Measurements from ENCODE around the gene FGF2.
"Not testable (repeated sequence)": the region's sequence is repeated elsewhere in the genome, so short reads cannot be mapped to it uniquely, and the experiment has no call there.

The FGF2 gene

DNA sequence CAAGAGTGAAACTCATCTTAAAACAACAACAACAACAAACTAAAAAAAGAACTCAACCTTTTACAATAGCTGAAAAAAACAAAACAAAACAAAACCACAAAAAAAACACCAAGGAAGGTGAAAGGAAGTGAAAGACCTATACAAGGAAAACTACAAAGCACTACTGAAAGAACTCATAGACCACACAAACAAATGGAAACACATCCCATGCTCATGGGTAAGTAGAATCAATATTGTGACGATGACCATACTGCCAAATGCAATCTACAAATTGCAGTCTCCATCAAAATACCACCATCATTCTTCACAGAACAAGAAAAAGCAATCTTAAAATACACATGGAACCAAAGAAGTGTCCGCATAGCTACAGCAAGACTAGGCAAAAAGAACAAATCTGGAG lies 41.5 kb upstream of the FGF2 start:
- H3K27ac ChIP-seq, result no peak overlapping the region

DNA sequence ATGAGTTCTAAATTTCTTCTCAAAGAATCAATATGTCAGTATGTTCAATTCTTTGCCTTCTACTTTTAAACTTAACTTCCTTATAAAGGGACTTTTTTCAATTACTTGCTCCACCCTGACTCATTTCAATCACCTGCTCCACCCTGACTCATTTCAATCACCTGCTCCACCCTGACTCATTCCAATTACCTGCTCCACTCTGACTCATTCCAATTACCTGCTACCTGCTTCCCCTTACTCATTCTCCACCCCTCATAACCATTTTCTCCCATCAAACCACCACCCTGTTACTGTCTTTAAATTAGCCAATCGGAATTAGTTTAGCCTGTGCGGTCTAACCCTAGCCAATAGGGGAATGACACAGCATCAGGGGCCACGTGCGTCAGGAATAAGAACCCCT lies 40.3 kb upstream of the FGF2 start:
- not testable (repeated sequence) for H3K27ac ChIP-seq

More for the DNA sequence above, 41.5 kb upstream of the FGF2 start:
- TF ChIP-seq, protein P1, sequence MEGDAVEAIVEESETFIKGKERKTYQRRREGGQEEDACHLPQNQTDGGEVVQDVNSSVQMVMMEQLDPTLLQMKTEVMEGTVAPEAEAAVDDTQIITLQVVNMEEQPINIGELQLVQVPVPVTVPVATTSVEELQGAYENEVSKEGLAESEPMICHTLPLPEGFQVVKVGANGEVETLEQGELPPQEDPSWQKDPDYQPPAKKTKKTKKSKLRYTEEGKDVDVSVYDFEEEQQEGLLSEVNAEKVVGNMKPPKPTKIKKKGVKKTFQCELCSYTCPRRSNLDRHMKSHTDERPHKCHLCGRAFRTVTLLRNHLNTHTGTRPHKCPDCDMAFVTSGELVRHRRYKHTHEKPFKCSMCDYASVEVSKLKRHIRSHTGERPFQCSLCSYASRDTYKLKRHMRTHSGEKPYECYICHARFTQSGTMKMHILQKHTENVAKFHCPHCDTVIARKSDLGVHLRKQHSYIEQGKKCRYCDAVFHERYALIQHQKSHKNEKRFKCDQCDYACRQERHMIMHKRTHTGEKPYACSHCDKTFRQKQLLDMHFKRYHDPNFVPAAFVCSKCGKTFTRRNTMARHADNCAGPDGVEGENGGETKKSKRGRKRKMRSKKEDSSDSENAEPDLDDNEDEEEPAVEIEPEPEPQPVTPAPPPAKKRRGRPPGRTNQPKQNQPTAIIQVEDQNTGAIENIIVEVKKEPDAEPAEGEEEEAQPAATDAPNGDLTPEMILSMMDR (conservative IDR thresholded peaks at IDR 0.05), result no peak

- not testable (repeated sequence) for H3K27ac ChIP-seq
These were observed 39.7 kb upstream of the FGF2 start for GRCh38 chr4:122786920-122787319.

- TF ChIP-seq, protein P1 (conservative IDR thresholded peaks at IDR 0.05), result no peak
- H3K27ac ChIP-seq, result no peak overlapping the region
These were observed 38.7 kb upstream of the FGF2 start for GRCh38 chr4:122787940-122788339.

DNA sequence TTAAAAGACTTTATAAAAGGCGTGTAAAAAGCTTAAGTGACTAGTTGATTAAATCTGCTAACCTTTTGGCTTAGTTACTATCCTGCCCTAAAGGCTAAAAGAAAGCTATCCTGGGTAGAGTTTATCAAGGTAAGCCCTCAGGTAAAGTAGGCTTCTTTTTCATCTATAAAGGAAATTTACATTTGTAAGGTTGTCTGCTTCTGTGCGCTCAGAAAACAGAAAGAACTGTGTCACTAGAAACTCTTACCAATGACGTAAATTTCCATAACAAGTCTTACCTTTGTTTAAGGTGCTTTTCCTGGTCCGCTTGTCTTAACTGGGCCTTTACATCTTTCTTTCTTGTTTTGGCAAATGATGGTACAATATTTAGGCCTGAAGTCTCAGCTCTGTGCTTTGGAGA lies 37.7 kb upstream of the FGF2 start:
- TF ChIP-seq, protein P1 (conservative IDR thresholded peaks at IDR 0.05), result no peak
- H3K27ac ChIP-seq, result no peak overlapping the region

DNA sequence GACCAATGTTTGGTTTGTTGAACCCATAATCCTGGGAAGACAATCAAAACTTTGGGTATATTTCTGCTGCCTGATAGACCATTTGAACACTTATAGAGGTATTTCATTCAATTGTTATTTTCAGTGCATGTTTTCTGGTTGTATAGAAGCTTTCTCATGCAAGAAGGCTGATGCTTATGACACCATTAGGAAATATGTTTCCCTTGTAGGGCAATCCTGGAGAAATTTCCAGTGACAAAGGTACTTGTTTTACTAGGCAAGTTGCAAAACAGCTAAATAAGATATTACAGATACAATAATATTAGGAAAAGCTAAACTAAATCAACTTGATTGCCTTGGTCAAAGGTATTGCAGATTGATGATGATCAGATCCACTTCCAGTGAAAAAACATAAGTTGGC lies 32.8 kb upstream of the FGF2 start:
- no peak overlapping the region for H3K27ac ChIP-seq
- TF ChIP-seq, protein P1 (conservative IDR thresholded peaks at IDR 0.05), result no peak

DNA sequence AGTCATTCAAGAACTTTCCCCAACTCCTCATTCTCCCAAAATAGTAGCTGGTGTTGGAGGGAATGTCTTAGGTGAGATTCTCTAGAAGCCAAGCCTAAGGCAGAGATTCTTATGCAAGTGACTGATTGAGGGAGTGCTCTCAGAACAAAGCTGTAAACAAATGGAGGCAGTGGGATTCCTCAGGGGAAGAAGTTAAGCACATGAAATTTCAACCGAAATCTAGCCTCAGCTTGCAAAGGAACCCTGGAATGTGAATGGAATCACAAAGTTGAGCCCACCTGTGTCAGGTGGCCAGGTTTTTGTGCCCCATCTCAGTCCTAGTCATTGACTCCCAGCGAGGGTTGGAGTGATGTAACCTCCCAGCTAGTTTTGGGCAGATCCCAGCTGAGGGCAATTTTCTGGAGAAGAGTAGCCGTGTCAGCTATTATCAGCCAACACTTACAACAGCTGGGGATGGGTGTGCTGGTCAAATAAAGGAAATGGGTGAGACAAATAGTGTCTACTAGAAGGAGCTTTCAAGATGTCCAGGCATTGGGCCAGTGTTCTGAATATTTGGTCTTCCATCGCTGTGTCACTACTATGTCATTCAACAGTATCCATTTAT lies 29.7 kb upstream of the FGF2 start:
- H3K27ac ChIP-seq, result no peak overlapping the region
- TF ChIP-seq, protein P1 (conservative IDR thresholded peaks at IDR 0.05), result no peak

- TF ChIP-seq, protein P1 (conservative IDR thresholded peaks at IDR 0.05), result no peak
These were observed 29.1 kb upstream of the FGF2 start for GRCh38 chr4:122797405-122798094.

More at GRCh38 chr4:122797405-122798094, 29.1 kb upstream of the FGF2 start:
- H3K27ac ChIP-seq, result no peak overlapping the region
